A549 (cell line): ENCODE data around the gene CALN1. TPM values are rescaled to one million over a fixed set of nuclear protein-coding genes. Genes with fewer than 3 reads are reported as not detected.
"Not testable (repeated sequence)": the region's sequence is repeated elsewhere in the genome, so short reads cannot be mapped to it uniquely, and the experiment has no call there.

Experiments used
- ATAC-seq, 2 experiments: fragments of 200-7000 bp in 1 of 2; fragments of >200 bp in 1 of 2; cut with Nextera tagmentation in 1 of 2; cut with Tn5 transposase in 1 of 2; 3 replicates each; pipeline versions ENCODE4 v1.8.0 to v1.9.1; 2018 to 2020; ENCODE audit warnings: mild to moderate bottlenecking in 1 of 2, moderate library complexity in 1 of 2
- CTCF ChIA-PET: fragments of 300-600 bp; sonication (Branson Sonifier 250); formaldehyde crosslinking; extraction: SDS; loops from one replicate; lab custom pipeline; 2021; ENCODE audit warnings: antibody characterized with exemption, inconsistent platforms; lab: Yijun Ruan, JAX
- POLR2A ChIA-PET: fragments of 350-600 bp; formaldehyde crosslinking; extraction: SDS; loops from one replicate; lab custom pipeline; 2021; ENCODE audit warnings: antibody characterized with exemption, inconsistent platforms; lab: Yijun Ruan, JAX
- DNase-seq, 2 experiments: peaks; one replicate each; pipeline versions ENCODE4 v3.0.0 to v3.0.0-alpha.2; 2011 to 2016; ENCODE audit warnings: low read depth in 1 of 2, low spot score in 1 of 2
- FAIRE-seq: peaks from 2 replicates; lab custom pipeline; 2011; peaks lifted over from hg19 to GRCh38; lab: Jason Lieb, UNC
- H3K27ac ChIP-seq, 2 experiments: fragments of >200 bp; sonication (Bioruptor Twin); formaldehyde crosslinking; 3 replicates each; pipeline ENCODE4 v1.5.1; 2016 to 2017
- H3K4me1 ChIP-seq: fragments of >200 bp; sonication (Bioruptor Twin); formaldehyde crosslinking; 3 replicates; pipeline ENCODE4 v1.6.1; 2016
- H3K4me2 ChIP-seq: fragments of >200 bp; sonication (Bioruptor Twin); formaldehyde crosslinking; 3 replicates; pipeline ENCODE4 v1.6.1; 2016
- H3K4me3 ChIP-seq: fragments of >200 bp; sonication (Bioruptor Twin); formaldehyde crosslinking; 3 replicates; pipeline ENCODE4 v1.5.1; 2016
- H3K9me3 ChIP-seq: fragments of >200 bp; sonication (Bioruptor Twin); formaldehyde crosslinking; 3 replicates; pipeline ENCODE4 v1.6.1; 2016
- CEBPB ChIP-seq, 2 experiments: fragments of >200 bp in 1 of 2; sonication (Bioruptor Twin) in 1 of 2; formaldehyde crosslinking in 1 of 2; IDR thresholded peaks; 2 replicates each; pipeline ENCODE4 v1.6.1; 2012 to 2016
- CHD2 ChIP-seq: fragments of 150-350 bp; IDR thresholded peaks from 2 replicates; pipeline ENCODE4 v1.6.1; 2014; ENCODE audit warnings: low read length; ENCODE audit not compliant: partially characterized antibody
- CHD4 ChIP-seq: fragments of 200-600 bp; sonication (generic); IDR thresholded peaks from 2 replicates; pipeline ENCODE4 v1.6.1; 2016; ENCODE audit warnings: antibody characterized with exemption, mild to moderate bottlenecking, borderline replicate concordance
- EHMT2 ChIP-seq: fragments of 200-600 bp; sonication (generic); IDR thresholded peaks from 2 replicates; pipeline ENCODE4 v1.6.1; 2016; ENCODE audit warnings: antibody characterized with exemption, low read depth, mild to moderate bottlenecking, moderate library complexity
- ESRRA ChIP-seq: fragments of 150-350 bp; IDR thresholded peaks from 2 replicates; pipeline ENCODE4 v1.6.1; 2014; ENCODE audit warnings: mild to moderate bottlenecking, low read length, borderline replicate concordance
- FOSB ChIP-seq: fragments of 250-450 bp; sonication (Bioruptor Pico); IDR thresholded peaks from 2 replicates; pipeline ENCODE4 v1.5.0; 2020; ENCODE audit warnings: mild to moderate bottlenecking, moderate library complexity
- FOSL2 ChIP-seq, 2 experiments: fragments of 450-650 bp in 1 of 2; fragments of >200 bp in 1 of 2; sonication (Bioruptor Twin) in 1 of 2; formaldehyde crosslinking; IDR thresholded peaks; 2 replicates each; pipeline versions ENCODE4 v1.5.0 to v1.6.1; 2016 to 2020; ENCODE audit warnings: mild to moderate bottlenecking in 1 of 2, moderate library complexity in 1 of 2
- FOXS1 ChIP-seq: fragments of 250-450 bp; sonication (Bioruptor Pico); IDR thresholded peaks from 2 replicates; pipeline ENCODE4 v1.5.0; 2020; ENCODE audit warnings: mild to moderate bottlenecking, moderate library complexity
- GATA3 ChIP-seq: IDR thresholded peaks from 2 replicates; pipeline ENCODE4 v1.6.1; 2012; ENCODE audit warnings: borderline replicate concordance
- HES2 ChIP-seq: fragments of >200 bp; sonication (Bioruptor Twin); formaldehyde crosslinking; IDR thresholded peaks from 2 replicates; pipeline ENCODE4 v1.6.1; 2016
- HMGXB4 ChIP-seq: fragments of 250-450 bp; sonication (Bioruptor Pico); IDR thresholded peaks from 2 replicates; pipeline ENCODE4 v1.5.0; 2021; ENCODE audit warnings: mild to moderate bottlenecking, moderate library complexity, borderline replicate concordance
- HOXA7 ChIP-seq: fragments of 250-450 bp; sonication (Bioruptor Pico); IDR thresholded peaks from 2 replicates; pipeline ENCODE4 v1.5.0; 2020; ENCODE audit warnings: mild to moderate bottlenecking, moderate library complexity
- HOXB13 ChIP-seq: fragments of 250-450 bp; sonication (Bioruptor Pico); IDR thresholded peaks from 2 replicates; pipeline ENCODE4 v1.5.0; 2020; ENCODE audit warnings: low read depth, mild to moderate bottlenecking, moderate library complexity
- HOXB5 ChIP-seq: fragments of 250-450 bp; sonication (Bioruptor Pico); IDR thresholded peaks from 2 replicates; pipeline ENCODE4 v1.5.0; 2020; ENCODE audit warnings: mild to moderate bottlenecking, moderate library complexity
- KDM5A ChIP-seq: fragments of 200-600 bp; sonication (generic); IDR thresholded peaks from 2 replicates; pipeline ENCODE4 v1.6.1; 2016; ENCODE audit warnings: antibody characterized with exemption, mild to moderate bottlenecking
- MAX ChIP-seq: IDR thresholded peaks from 2 replicates; pipeline ENCODE4 v1.6.1; 2012
- NFE2L2 ChIP-seq: fragments of 150-350 bp; conservative IDR thresholded peaks from 2 replicates; pipeline ENCODE4 v1.6.1; 2014; ENCODE audit warnings: low read length
- NPAS2 ChIP-seq: fragments of 250-450 bp; sonication (Bioruptor Pico); IDR thresholded peaks from 2 replicates; pipeline ENCODE4 v1.8.0; 2022; ENCODE audit warnings: mild to moderate bottlenecking, moderate library complexity, borderline replicate concordance
- NR3C1 ChIP-seq: fragments of >200 bp; sonication (Bioruptor Twin); formaldehyde crosslinking; IDR thresholded peaks from 3 replicates; pipeline ENCODE4 v1.6.1; 2017
- PHF8 ChIP-seq: fragments of 200-600 bp; sonication (generic); IDR thresholded peaks from 2 replicates; pipeline ENCODE4 v1.6.1; 2016; ENCODE audit warnings: low read depth, mild to moderate bottlenecking, antibody characterized with exemption, moderate library complexity, borderline replicate concordance
- POLR2AphosphoS2 ChIP-seq: conservative IDR thresholded peaks from 2 replicates; pipeline ENCODE4 v1.6.1; 2012; ENCODE audit warnings: low read length, improper control_type of control experiment, inconsistent platforms
- RCOR1 ChIP-seq: fragments of 150-350 bp; IDR thresholded peaks from 2 replicates; pipeline ENCODE4 v1.6.1; 2014; ENCODE audit warnings: antibody characterized with exemption, low read length, low read depth
- RFX5 ChIP-seq: fragments of 450-650 bp; IDR thresholded peaks from 2 replicates; pipeline ENCODE4 v1.7.1; 2014; ENCODE audit warnings: antibody characterized with exemption, mild to moderate bottlenecking, moderate library complexity
- RNF2 ChIP-seq: fragments of 200-600 bp; sonication (generic); IDR thresholded peaks from 2 replicates; pipeline ENCODE4 v1.6.1; 2016; ENCODE audit warnings: low read depth, mild to moderate bottlenecking, antibody characterized with exemption, moderate library complexity, borderline replicate concordance
- SREBF2 ChIP-seq: fragments of 450-650 bp; IDR thresholded peaks from 2 replicates; pipeline ENCODE4 v1.6.1; 2014; ENCODE audit warnings: mild to moderate bottlenecking, moderate library complexity
- TP53 ChIP-seq: fragments of 250-450 bp; sonication (Bioruptor Pico); IDR thresholded peaks from 2 replicates; pipeline ENCODE4 v1.5.0; 2021; ENCODE audit warnings: mild to moderate bottlenecking, moderate library complexity
- USF2 ChIP-seq: fragments of 450-650 bp; IDR thresholded peaks from 2 replicates; pipeline ENCODE4 v1.6.1; 2014; ENCODE audit warnings: antibody characterized with exemption
- WGBS: methylation state at CpG from one replicate; pipeline ENCODE4 v1.1.6; 2017; ENCODE audit errors: missing lambda C conversion rate; 5-methylcytosine and 5-hydroxymethylcytosine counted together
- polyA plus RNA-seq, 4 experiments: library from polyadenylated mRNA; depleted of rRNA in 3 of 4; stranded (reverse); fragments of >200 nt; fragmentation: RNase III in 1 of 4; extraction: RNeasy Plus Mini Kit Qiagen cat#74134 plus additional on column Dnase treatment in 1 of 4; gene quantifications; 2 replicates in 3 of 4; 3 replicates in 1 of 4; pipeline ENCODE4 v1.2.3, GENCODE V29; 2011 to 2017

The CALN1 gene
- polyA plus RNA-seq, 2 of the 4 experiments (the other 2 are of a cell fraction): not detected

GRCh38 chr7:72077786-72078185, 334.4 kb downstream of the CALN1 start (continued):
- TF ChIP-seq EHMT2 (no peak), FOXS1 (CRISPR knock-in tag) (no peak), RCOR1 (no peak), FOSB (CRISPR knock-in tag) (no peak), NPAS2 (CRISPR knock-in tag) (no peak), MAX (no peak), ESRRA (no peak)

- H3K4me2 ChIP-seq: no peak overlapping the region
- CTCF ChIA-PET: no interaction called here
- FAIRE-seq (no peak), DNase-seq (no peak), ATAC-seq (no peak)
- POLR2A ChIA-PET: no interaction called here
- TF ChIP-seq RNF2 (no peak), POLR2AphosphoS2 (no peak), CEBPB (IDR thresholded peaks at IDR 0.05) (no peak)
- H3K9me3 ChIP-seq: no peaks in the 10 kb centered on the region
- no peak overlapping the region for H3K4me3 ChIP-seq
- H3K4me1 ChIP-seq: no peaks in the 10 kb centered on the region
- no peak overlapping the region for H3K27ac ChIP-seq
Measured at GRCh38 chr7:72072901-72073300, 339.2 kb downstream of the CALN1 start.

- Histone ChIP-seq H3K9me3 (no peaks in the 10 kb centered on the region), H3K4me3 (no peak overlapping the region), H3K4me2 (no peak overlapping the region), H3K27ac (no peak overlapping the region), H3K4me1 (no peaks in the 10 kb centered on the region)
- ChIA-PET POLR2A (no interaction called here), CTCF (no interaction called here)
- ATAC-seq: no peak
- FAIRE-seq: no peak
- TF ChIP-seq PHF8 (no peak), HES2 (no peak), NFE2L2 (no peak), CHD2 (no peak), TP53 (CRISPR knock-in tag) (no peak), FOXS1 (CRISPR knock-in tag) (no peak), HMGXB4 (CRISPR knock-in tag) (no peak), HOXB13 (CRISPR knock-in tag) (no peak), NR3C1 (no peak), GATA3 (no peak), CHD4 (no peak), USF2 (no peak), ESRRA (no peak), RFX5 (no peak), KDM5A (no peak), HOXA7 (no peak), MAX (no peak), SREBF2 (no peak), FOSL2 (IDR thresholded peaks at IDR 0.05) (no peak), FOSL2 (CRISPR knock-in tag; IDR thresholded peaks at IDR 0.05) (no peak), HOXB5 (CRISPR knock-in tag) (no peak)
- no peak for DNase-seq
Measured at GRCh38 chr7:72069263-72069662, 342.9 kb downstream of the CALN1 start.

GRCh38 chr7:72065764-72066163, 346.4 kb downstream of the CALN1 start:
- DNase-seq, ATAC-seq, H3K27ac ChIP-seq, H3K4me2 ChIP-seq, H3K4me3 ChIP-seq, H3K4me1 ChIP-seq, H3K9me3 ChIP-seq, POLR2A ChIA-PET, FAIRE-seq: not testable (repeated sequence)
- WGBS: 0% methylated on average over 1 of the region's 1 CpG
- CTCF ChIA-PET: interaction anchor here (0.6 to 0.8 kb wide), 3 partner anchors 31 to 330 kb away, joined by 3 to 4 read pairs (median 4); no protein-coding TSS in a partner anchor
